Loucy (cell line): ENCODE results near the gene BABAM2.

Source experiments
- H2AFZ ChIP-seq: fragments of 200-600 bp; sonication (generic); 2 replicates; pipeline ENCODE4 v1.6.0; 2016; ENCODE audit warnings: antibody characterized with exemption, mild to moderate bottlenecking, low read length, moderate library complexity
- H3F3A ChIP-seq: fragments of 200-600 bp; 2 replicates; pipeline ENCODE4 v1.6.0; 2016; ENCODE audit warnings: antibody characterized with exemption, low read depth, mild to moderate bottlenecking
- H3K27me3 ChIP-seq: fragments of 200-600 bp; sonication (generic); 2 replicates; pipeline ENCODE4 v1.6.1; 2014; ENCODE audit warnings: low read length, mild to moderate bottlenecking; ENCODE audit not compliant: insufficient read depth, poor library complexity, severe bottlenecking
- H3K36me3 ChIP-seq: fragments of 200-600 bp; sonication (generic); 2 replicates; pipeline ENCODE4 v1.6.1; 2016; ENCODE audit warnings: low read length; ENCODE audit not compliant: insufficient read depth
- H3K4me1 ChIP-seq: fragments of 200-600 bp; sonication (generic); 2 replicates; pipeline ENCODE4 v1.5.1; 2014; ENCODE audit warnings: low read length, mild to moderate bottlenecking; ENCODE audit not compliant: insufficient read depth, poor library complexity, severe bottlenecking
- H3K4me2 ChIP-seq: fragments of 200-600 bp; sonication (generic); 2 replicates; pipeline ENCODE4 v1.6.0; 2014; ENCODE audit warnings: antibody characterized with exemption, low read length, low read depth, mild to moderate bottlenecking; ENCODE audit not compliant: poor library complexity, severe bottlenecking
- H3K4me3 ChIP-seq: fragments of 200-600 bp; sonication (generic); 2 replicates; pipeline ENCODE4 v1.5.1; 2014; ENCODE audit warnings: low read length, mild to moderate bottlenecking, mixed read lengths; ENCODE audit not compliant: poor library complexity, severe bottlenecking
- H3K79me2 ChIP-seq: fragments of 200-600 bp; sonication (generic); 2 replicates; pipeline ENCODE4 v1.6.1; 2014; ENCODE audit warnings: low read length; ENCODE audit not compliant: insufficient read depth
- H3K9ac ChIP-seq: fragments of 200-600 bp; sonication (generic); 2 replicates; pipeline ENCODE4 v1.6.0; 2014; ENCODE audit warnings: mild to moderate bottlenecking, low read depth, low read length, moderate library complexity; ENCODE audit not compliant: poor library complexity, severe bottlenecking
- H3K9me2 ChIP-seq: fragments of 200-600 bp; sonication (generic); replicated peaks from 2 replicates; pipeline ENCODE4 v1.6.1; 2016; ENCODE audit warnings: low read depth, low read length, mixed read lengths
- H3K9me3 ChIP-seq: fragments of 200-600 bp; sonication (generic); 2 replicates; pipeline ENCODE4 v1.6.1; 2014; ENCODE audit warnings: mild to moderate bottlenecking, antibody characterized with exemption, low read length, low read depth; ENCODE audit not compliant: insufficient read depth
- H4K20me1 ChIP-seq: fragments of 200-600 bp; sonication (generic); 2 replicates; pipeline ENCODE4 v1.6.0; 2014; ENCODE audit warnings: antibody characterized with exemption, low read length, mild to moderate bottlenecking; ENCODE audit not compliant: insufficient read depth, poor library complexity, severe bottlenecking
- EZH2phosphoT487 ChIP-seq: fragments of 200-600 bp; IDR thresholded peaks from 2 replicates; pipeline ENCODE4 v1.6.1; 2018; ENCODE audit warnings: antibody characterized with exemption, mild to moderate bottlenecking, moderate library complexity, borderline replicate concordance
- TF ChIP-seq, protein P1 (sequence below): fragments of 200-600 bp; sonication (generic); conservative IDR thresholded peaks from 2 replicates; pipeline ENCODE4 v1.5.1; 2014; ENCODE audit warnings: mild to moderate bottlenecking, antibody characterized with exemption, low read length

Gene BABAM2

GRCh38 chr2:28129955-28130695, 239.6 kb downstream of the BABAM2 start:
- no peaks in the 10 kb centered on the region for H3F3A ChIP-seq
- no peaks in the 10 kb centered on the region for H3K36me3 ChIP-seq
- no peak overlapping the region for H2AFZ ChIP-seq
- no peak overlapping the region for H3K9ac ChIP-seq
- H3K27me3 ChIP-seq = no peaks in the 10 kb centered on the region
- no peaks in the 10 kb centered on the region for H3K4me1 ChIP-seq
- H3K9me2 ChIP-seq = no peaks in the 10 kb centered on the region
- TF ChIP-seq, protein P1, sequence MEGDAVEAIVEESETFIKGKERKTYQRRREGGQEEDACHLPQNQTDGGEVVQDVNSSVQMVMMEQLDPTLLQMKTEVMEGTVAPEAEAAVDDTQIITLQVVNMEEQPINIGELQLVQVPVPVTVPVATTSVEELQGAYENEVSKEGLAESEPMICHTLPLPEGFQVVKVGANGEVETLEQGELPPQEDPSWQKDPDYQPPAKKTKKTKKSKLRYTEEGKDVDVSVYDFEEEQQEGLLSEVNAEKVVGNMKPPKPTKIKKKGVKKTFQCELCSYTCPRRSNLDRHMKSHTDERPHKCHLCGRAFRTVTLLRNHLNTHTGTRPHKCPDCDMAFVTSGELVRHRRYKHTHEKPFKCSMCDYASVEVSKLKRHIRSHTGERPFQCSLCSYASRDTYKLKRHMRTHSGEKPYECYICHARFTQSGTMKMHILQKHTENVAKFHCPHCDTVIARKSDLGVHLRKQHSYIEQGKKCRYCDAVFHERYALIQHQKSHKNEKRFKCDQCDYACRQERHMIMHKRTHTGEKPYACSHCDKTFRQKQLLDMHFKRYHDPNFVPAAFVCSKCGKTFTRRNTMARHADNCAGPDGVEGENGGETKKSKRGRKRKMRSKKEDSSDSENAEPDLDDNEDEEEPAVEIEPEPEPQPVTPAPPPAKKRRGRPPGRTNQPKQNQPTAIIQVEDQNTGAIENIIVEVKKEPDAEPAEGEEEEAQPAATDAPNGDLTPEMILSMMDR = no peak
- no peak for TF ChIP-seq EZH2phosphoT487
- H3K4me2 ChIP-seq = no peak overlapping the region
- no peaks in the 10 kb centered on the region for H3K79me2 ChIP-seq
- no peaks in the 10 kb centered on the region for H4K20me1 ChIP-seq
- no peak overlapping the region for H3K4me3 ChIP-seq
- peaks cover 6% of the 10 kb centered on the region; the same call in 1 of the 2 replicates for H3K9me3 ChIP-seq

DNA sequence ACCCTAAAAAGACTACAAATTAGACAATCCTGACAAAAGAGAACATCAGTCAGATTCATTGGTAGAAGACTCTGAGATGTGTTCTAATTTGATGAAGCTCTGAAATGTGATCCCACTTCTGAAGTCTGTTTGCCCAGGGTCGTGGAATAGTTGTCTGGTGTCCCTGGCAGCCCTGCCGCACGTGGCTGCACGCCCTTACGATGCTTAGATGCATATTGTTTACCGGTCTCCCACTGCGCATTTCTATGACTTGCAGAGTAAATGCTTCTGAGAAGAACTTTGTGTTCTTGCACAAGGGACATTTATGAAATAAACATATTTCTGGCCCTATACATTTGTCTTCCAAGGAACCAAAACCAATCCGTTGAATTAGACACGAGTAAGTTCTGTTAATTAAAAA, 243.2 kb downstream of the BABAM2 start:
- Histone ChIP-seq H3K36me3 (no peaks in the 10 kb centered on the region), H3F3A (no peaks in the 10 kb centered on the region), H3K79me2 (no peaks in the 10 kb centered on the region), H3K27me3 (no peaks in the 10 kb centered on the region), H3K9me3 (no peaks in the 10 kb centered on the region), H3K4me1 (no peaks in the 10 kb centered on the region), H3K4me2 (no peak overlapping the region), H3K9ac (no peak overlapping the region), H3K4me3 (no peak overlapping the region), H2AFZ (no peak overlapping the region), H4K20me1 (no peaks in the 10 kb centered on the region), H3K9me2 (no peaks in the 10 kb centered on the region)
- TF ChIP-seq, protein P1 = no peak

DNA sequence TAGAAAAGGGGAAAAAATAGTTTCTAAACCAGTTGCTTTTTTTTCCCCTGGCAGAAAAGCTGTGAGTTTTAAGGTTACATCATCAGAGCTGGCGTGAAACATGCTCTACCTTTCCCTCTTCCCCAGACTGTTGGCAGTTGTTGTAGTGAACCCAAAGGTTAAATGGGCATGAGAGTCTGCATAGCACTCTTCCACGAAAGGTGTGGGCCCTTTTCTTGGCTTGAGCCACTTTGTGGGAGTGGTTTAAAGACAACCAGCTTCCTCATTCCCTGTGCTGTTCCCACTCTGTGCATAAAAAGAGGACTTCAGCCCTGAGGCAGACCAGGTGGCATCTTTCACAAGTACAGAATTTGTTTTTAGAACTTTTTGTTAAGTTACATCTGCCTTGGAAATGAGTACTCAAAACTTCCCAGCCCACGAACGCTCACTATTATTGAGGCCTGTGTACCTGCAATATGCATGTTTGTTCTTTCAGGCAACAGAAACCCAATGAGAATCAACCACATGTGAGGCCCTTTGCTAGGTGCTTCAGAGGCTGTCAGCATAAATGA, 243.8 kb downstream of the BABAM2 start:
- H3K9me2 ChIP-seq = no peaks in the 10 kb centered on the region
- TF ChIP-seq EZH2phosphoT487 = no peak
- TF ChIP-seq, protein P1 = no peak
- H3K4me3 ChIP-seq = no peak overlapping the region
- H4K20me1 ChIP-seq = no peaks in the 10 kb centered on the region
- H2AFZ ChIP-seq = no peak overlapping the region
- H3K9ac ChIP-seq = no peak overlapping the region
- no peaks in the 10 kb centered on the region for H3K4me1 ChIP-seq
- H3K27me3 ChIP-seq = no peaks in the 10 kb centered on the region
- no peaks in the 10 kb centered on the region for H3F3A ChIP-seq
- no peaks in the 10 kb centered on the region for H3K9me3 ChIP-seq
- H3K36me3 ChIP-seq = no peaks in the 10 kb centered on the region
- H3K4me2 ChIP-seq = no peak overlapping the region
- H3K79me2 ChIP-seq = no peaks in the 10 kb centered on the region
